Dedifferentiated amniotic fluid mesenchymal stem cell (primary cell): ENCODE data around the gene TRAF1.
A peak's percentile ranks its signal among the peaks of the same experiment; 100 is the strongest.

ENCODE experiments used
- DNase-seq: peaks from one replicate; pipeline ENCODE4 v3.0.0-alpha.2; 2016; ENCODE audit errors: extremely low spot score

Gene TRAF1

DNA sequence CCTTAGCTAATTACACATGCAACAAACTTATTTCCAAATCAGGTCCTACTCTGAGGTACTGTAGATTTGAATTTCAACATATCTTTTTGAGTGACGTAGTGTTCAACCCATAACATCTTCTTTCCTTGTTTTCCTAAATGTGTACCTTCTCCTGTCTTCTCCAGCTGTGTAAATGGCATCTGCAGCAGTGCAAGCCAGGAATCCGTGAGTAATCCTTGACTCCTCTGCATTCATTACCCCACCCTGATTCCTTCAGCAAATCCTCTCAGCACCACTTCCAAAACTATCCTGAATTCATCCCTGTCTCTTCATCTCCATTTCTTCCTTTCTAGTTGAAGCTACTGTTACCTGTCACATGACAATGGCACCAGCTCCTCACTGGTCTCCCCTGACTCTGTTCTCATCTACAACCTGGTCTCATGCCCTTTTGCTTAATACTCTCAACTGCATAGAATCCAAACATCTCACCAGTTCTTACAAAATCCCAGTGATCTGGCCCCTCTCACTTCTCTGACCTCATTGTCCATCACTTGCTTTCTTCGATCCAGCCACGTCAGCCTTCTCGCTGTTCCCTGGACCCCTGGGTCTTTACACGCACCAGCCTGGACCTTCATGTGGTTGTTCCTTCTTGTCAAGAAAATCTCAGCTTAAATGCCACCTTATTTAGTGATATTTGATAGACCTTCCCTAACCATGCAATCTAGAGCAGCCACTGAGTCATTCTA lies 14.6 kb upstream of the TRAF1 start:
- no peak for DNase-seq

DNA sequence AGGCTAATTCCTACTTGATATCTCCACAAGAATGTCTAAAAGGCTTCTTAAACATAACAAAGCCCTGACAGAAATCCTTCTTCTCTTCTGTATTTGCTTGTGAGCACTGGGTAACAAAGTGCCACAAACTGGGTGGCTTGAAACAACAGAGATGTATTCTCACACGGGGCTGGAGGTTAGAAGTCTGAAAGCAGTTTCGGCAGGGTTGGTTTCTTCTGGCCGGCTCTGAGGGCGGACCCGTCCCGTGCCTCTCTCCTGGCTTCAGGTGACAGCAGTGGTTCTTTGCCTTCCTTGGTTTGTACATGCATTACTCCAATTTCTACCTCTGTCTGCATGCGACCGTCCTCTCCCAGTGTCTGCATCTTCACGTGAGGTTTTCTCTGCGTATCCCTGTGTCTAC lies 14.0 kb upstream of the TRAF1 start:
- no peak for DNase-seq

DNA sequence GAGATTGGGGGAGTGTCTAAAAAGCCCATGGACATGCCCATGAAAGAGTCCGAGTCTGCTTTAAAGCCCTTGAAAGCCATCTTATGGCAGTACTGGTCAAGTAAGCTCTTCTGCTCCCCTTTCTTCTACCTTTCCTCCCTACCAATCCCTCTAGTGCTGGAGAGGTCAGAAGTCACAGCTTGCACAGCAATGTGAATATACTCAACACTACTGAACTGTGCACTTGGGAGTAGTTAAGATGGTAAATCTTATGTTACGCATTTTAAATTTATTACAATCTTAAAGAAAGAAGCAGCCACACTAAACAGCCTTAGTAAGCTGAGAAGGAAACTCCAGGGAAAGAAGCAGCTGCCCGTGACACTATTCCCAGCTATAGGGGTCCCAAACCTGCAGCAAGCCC lies 12.3 kb upstream of the TRAF1 start:
- DNase-seq, result no peak

DNA sequence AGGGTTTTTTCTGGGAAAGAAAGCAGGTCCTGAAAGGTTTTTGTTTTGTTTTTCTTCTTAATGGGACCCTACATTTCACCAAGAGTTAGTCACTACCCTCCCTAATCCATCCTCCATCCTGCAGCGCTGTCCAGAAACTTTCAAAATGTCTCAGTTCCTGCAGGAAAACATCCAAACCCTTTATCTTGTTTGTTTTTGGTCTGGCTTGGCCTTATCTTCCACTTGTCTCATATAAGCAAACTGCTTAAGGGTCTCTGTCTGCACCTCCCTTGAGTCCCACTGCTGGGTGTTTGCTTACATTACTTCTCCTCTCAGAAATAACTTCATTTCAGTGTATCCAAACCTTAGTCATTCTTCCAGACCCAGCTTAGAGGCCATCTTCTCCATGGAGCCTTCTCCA lies 11.0 kb upstream of the TRAF1 start:
- no peak for DNase-seq

DNA sequence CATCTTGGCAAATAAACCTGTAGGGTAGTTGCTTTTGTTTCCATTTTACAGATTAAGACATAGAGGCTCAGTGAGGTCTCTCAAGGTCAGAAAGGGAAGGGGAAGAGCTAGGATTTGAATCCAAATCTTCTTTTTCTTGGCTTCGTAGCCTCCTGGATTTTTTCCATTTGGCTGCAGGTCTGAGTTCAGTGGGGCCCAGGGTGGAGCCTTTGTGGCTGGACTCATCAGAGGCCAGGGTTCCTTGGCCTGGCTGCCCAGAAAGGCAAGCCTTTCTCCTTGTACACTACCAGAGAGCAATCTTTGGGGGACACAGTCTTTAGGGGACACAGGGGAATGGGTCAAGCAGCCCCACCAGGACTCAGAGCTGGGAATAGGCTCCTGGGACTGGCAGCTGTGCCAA lies 10.5 kb upstream of the TRAF1 start:
- no peak for DNase-seq

DNA sequence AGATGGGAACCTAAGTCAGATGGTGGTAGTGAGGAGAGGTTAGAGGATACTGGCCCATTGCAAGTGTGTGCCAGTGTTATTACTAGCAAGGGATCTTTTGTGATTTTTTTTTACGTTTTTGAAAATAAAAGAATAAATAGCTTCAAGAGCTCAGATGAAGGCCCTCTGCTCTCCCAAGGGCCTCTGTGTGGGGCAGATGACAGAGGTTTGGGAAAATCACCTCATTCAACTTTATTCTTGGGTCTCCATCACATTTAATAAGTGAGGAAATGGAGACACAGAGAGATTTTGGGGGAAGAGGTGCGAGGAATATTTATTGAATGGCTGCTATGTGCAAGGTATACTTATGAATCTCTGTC lies 10.1 kb upstream of the TRAF1 start:
- DNase-seq, result no peak

DNA sequence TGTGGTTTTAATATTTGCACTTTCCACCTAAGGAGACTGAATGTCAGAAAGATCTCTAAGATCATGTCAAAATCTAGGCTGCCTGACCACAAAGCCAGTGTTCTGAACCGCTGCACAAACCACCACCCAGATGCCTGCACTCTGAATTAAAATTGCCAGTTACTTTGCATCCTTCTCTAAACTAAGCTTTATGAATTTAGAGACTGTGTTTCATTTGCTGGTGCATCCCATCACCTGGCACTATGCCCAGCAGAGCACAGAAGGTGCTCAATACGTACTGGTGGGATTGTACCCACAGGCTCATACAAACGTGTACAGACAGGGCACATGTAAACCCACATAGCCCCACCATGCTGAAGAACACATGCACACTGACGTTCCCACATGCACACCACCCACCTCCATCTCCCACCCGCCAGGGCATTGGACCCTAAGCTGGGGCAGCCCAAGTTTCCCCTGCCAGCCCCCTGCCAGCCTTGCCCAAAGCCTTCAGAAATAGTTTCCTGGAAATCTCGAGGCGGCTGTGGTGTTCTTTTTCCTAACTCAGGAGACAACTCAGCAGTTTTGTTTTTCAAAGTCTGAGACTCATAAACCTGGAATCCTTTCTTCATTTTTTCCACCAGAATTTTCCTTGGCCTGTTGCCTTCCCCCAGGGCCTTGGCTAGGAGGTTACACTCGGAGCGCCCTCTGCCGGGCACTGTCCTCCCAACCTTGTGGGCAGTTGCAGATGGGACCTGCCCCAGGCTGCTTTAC lies 9.6 kb upstream of the TRAF1 start:
- DNase-seq, result peak; percentile 99

DNA sequence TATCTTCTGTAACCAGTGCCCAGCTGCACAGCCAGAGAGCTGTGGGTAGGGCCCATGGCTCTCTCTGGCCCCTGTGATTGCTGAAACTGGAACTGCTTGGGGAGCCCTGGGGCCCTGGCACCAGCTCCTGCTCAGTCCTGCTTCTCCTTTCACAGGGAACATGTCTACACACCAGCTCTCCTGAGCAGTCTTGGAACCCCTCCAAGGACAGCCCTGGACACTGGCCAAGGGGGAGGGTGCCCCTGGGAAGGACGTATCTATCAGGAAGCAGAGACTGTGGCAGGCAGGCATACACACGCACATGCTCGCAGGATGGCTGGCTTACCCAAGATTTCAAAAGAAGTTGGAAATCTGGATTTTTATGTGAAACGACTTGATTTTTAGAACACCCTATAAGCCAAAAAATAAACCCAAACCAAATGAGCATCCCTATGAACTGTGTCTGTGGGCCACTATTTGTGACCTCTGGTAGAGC lies 8.8 kb upstream of the TRAF1 start:
- DNase-seq, result peak; percentile 91

DNA sequence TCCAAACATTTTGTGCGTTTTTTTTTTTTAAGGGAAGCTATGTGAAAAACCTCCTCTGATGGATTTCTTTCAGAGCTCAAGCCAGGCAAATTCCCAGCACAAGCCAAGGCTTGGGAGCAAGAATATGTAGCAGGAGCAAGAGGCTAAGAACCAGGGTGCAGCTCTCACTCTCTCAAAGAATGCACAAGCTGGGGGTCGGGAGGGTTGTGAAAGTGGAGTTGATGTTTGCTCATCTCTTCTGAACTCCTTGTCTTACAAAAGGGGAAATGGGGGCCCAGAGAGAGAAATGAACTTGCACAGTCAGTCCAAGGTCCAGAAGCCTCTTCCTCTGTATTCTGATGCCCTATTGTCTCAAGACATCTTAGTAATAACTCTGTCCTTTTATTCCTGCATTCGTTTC lies 7.7 kb upstream of the TRAF1 start:
- DNase-seq, result no peak

DNA sequence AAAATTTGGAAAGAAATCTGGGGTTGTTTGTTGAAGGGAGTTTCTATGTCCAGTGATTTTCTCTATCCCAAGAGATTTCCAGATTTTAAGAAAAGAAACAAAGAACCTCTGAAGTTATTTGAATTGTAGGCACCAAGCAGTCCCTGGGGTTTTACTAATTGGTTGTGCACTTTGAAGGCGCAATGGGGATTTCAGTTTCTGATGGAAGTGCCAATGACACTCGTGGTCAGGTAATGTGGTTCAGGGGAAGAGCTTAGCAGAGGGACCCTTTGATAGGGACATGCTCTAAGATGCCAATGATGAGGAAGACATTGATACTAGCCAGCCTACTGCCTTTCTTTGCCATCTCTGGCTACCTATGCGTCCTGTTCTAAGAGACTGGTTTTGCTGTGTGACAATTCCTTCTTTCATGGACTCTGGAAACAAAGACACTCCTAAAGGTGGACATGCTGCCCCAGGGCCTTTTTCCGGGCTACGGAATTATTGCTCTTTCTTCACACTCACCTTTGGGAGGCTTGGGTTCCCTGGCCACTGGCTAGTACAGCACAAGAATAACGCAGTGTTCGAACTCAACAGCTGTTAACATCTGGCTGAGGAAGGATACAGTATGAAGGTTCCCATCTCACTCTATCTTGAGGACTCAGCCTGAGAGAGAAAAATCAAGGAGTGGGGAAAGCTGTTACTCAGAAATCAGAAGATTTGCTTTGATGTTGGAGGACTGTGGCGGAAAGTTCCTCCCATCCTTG lies 6.9 kb upstream of the TRAF1 start:
- no peak for DNase-seq

DNA sequence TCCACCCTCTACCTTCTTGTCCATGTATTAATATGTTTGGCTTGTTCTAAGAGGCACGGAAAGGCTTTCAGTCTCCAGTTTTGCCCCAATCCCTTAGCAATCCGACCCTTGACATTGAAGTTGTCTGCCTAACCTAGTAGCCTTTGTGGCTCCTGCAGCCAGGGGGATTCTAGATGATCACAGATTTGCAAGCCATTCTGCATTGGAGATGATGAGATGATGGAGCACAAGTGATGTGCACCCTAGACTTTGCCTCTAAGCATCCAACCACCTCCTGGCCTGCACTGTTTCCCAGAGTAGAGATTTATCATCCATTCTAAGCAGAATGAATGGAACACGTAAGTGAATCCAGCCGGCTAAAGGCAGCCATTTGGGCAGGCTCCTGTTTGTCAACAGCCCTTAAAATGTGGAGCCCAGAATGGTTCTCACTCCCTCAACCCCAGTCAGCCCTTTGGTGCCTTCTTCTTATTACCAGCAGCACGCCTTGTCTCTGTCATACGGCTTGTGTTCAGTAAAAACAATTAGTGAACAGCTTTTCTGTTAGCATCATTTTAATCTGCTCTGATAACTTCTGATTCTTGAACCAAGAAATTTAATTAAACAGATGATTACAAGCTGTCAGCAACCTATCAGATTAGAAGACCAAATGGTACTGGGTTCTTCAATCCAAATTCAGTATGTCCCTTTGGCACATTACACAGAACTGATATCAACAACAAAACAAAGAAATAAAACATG lies 5.7 kb upstream of the TRAF1 start:
- DNase-seq, result no peak

DNA sequence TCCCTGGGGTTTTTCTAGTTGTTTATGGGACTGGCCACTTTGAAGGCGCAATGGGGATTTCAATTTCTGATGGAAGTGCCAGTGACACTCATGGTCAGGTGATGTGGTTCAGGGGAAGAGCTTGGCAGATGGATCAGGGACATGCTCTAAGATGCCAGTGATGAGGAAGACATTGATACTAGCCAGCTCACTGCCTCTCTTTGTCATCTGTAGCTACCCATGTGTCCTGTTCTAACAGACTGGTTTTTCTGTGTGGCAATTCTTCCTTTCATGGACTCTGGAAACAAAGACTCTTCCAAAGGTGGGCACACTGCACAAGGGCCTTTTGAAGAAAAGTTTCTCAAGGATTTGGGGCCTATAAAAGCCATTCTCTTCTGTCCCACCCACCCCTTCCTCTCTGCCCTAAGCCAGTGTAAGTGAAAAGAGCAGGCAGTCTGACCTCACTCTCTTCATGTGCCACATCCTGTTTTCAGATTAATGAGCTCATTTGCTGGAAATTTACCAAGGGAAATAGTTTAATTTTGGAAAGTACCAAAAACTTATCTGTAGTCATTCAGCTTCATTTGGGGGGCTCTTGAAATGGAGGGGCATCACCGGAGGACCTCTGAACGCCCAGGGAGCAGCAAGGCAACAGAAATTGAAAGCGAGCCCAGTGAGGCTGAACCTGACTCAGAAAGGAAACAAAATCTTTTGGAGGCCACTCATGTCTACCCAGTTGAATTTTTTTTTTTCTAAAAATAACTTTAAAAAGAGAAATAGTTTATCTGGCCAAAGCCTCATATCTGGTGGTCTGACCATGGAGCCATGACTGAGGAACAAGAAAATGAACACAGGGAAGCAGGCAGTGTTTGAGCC lies 4.9 kb upstream of the TRAF1 start:
- no peak for DNase-seq

DNA sequence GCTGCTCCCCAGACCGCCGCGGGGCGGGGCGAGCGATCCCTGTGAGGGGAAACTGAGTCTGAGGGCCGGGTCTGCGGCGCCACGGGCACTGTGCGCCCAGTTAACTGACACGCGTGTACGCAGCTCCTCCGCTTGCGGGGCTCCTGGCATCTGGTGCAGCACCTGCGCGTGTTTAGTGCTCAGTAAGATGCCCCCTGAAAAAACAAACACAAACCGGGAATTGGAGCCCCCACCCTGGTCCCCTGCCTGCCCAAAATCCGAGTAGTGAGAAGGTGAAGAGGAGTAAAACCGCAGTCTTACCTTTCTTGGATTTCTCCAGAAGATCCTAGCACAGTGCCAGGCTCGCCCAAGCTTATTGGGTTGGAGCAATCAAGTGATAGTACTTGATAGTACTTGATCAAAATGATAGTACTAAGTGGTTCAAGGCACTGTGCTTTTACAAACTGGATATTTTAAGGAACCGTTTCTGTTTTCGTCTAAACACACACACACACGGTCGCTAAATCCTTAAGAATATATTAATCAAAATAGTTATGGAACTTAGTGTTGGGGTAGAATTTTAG lies 2.7 kb upstream of the TRAF1 start:
- no peak for DNase-seq

DNA sequence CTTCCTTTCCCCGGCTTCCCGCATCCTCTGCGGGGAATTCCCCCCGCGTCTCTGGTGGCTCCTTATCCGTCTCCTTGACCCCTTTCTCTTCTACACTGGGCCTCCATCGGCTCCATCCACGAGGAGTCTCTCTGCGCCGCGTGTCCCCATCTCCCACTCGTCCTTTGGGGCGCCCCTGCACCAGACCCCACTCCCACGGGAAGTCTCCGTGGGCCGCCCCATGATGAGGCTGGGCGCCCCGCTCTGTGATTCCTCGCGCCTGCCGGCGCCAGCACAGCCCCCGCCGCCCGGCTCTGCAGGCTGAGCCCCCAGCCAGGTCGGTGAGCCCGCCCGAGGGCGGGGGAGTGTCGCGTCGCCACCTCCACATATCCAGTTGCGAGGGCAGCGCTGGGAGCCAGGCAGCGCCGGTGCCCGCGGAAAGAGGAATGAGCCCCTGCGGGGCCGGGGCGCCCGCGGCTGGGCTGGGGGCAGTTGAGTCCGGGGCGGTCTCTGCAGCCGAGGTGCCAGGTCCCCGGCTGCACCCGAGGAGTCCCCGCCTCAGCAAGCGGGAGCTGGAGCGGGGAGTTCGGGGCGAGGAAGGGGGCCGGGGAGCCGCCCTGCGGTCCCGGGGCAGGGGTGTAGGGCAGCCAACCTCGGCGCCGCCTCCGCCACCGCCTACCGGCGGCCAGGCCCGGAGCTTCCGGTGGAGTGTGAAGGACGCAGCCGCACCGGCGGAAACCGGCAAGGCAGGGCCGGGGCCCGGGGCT lies 2.1 kb upstream of the TRAF1 start:
- DNase-seq, result no peak

DNA sequence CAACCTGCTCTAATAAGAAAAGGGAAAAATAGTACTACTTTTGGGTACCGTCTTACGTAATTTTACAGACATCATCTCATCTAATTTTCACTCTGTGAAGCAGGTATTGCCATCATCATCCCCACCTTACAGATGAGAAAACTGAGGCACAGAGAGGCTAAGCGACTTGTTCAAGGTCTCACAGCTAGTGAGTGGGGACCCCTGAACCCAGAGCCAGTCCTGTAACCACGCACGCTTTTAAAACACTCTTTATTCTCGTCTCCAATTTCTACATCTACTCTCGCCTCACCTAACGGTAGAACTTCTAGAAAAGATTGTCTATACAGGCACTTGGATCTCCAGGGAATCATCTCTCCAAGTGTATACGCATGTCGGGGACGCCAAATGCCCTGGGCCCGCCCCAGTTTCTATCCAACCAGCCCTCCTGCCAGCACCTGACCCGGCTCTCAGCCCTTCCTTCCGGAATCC lies 1.5 kb upstream of the TRAF1 start:
- no peak for DNase-seq

DNA sequence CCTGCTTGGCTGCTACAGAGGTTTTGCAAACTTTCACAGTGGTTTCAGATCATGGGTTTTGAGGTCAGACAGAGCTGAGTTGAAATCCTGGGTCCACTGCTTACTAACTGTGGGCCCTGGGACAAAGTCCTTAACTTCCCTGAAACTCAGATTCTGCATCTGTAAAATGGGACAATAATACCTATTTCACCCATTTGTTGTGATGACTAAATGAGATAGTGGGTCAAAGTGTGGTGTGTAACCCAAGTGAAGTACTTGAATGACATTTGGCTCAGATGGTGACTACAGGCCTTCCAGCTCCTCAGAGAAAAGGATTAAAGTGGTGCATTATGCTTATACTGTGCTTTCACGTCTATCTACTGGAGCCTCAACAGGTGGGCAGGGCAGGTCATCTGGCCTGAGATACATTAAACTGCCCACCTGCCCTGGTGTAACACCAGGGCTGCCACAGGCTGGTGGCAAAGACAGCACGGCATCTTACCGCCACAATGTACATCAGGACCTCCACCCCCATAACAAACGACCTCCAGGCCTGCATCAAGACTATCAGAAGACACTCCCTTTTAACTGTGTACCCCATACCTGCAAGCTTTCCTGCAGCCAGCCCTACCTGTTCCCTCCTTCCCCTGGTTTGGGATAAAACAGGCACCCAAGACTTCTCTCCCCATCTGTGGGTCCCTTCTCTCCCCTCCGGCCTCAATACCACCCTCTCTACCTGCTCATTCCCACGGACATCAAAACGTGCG lies 846 bp upstream of the TRAF1 start:
- DNase-seq, result no peak

DNA sequence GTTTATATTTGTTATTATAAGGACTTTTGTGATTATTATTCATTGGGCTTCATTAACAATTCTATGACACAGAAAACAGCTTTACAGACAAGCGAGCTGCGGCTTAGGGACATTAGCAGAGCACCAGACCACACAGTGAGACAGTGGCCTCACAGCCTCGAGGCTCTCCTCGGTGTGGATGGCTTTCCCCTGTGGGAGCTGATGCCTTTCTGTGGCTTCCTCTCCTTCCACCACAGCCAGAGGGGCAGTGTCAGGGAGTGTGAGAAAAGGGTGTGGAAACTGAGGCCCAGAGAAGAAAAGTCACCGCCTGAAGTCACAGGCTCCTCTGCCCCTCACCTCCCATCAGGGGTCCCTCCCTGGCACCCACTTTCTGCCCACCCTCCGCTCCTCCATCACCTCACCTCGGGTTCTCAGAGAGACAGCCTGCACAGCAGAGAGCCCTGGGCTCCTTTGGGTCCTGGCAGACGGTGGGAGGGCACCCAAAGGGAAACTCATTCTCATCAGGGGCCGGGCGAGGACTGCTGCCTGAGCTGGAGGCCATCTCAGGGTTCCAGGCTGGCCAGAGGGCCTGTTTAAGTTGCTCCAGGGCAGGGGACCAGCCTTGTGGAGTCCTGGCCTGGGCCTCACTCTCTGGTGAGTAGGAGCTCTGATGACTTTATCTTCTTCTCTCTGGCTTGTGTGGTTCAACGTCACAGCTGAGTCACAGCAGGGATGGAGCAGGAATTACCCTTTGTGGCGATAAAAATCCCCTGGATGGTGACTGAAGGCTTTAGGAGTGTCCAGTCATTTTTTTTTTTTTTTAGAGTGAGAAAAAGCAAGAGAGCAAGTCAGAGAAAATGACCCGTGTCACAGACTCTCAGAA lies 830 bp downstream of the TRAF1 start:
- peak; percentile 81 for DNase-seq
